ENCODE results near the gene SCN1B. TPM values are rescaled to one million over a fixed set of nuclear protein-coding genes. Genes with fewer than 3 reads are reported as not detected.

The SCN1B gene
- total RNA-seq, 4 donors from 2014 or later = 12.8 to 26.7 (median 13.4) TPM

DNA sequence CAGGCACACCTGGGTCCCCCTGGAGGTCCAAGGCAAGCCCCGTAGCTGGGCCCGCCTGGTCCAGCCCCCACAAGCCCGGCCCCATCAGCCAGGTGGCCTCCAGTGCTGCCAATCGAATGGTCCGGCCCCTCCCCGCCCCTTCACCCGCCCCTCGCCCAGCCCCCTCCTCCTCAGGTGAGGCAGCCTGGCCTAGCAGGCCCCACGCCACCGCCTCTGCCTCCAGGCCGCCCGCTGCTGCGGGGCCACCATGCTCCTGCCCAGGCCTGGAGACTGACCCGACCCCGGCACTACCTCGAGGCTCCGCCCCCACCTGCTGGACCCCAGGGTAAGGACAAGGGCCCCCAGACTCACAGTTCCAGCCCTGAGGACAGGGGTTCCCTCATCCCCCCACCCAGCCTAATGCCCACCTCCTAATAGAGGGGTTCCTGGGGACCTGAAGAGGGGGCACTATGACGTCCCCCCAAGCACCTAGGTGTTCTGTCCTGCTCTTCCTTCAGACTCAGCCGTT, 11.3 kb downstream of the SCN1B start, which contains the start of gene HPN:
Gene HPN, plus strand, starts transcription at position 174 of the 508 bp plus-strand sequence. CDS start 786 bp downstream, outside the sequence.
- H3K4me1 ChIP-seq = peaks cover 3 to 63% (median 33%) of the 10 kb centered on the region in 4 donors
- DNase-seq (ENCODE audit: low spot score in 2 of 2) = no peak

DNA sequence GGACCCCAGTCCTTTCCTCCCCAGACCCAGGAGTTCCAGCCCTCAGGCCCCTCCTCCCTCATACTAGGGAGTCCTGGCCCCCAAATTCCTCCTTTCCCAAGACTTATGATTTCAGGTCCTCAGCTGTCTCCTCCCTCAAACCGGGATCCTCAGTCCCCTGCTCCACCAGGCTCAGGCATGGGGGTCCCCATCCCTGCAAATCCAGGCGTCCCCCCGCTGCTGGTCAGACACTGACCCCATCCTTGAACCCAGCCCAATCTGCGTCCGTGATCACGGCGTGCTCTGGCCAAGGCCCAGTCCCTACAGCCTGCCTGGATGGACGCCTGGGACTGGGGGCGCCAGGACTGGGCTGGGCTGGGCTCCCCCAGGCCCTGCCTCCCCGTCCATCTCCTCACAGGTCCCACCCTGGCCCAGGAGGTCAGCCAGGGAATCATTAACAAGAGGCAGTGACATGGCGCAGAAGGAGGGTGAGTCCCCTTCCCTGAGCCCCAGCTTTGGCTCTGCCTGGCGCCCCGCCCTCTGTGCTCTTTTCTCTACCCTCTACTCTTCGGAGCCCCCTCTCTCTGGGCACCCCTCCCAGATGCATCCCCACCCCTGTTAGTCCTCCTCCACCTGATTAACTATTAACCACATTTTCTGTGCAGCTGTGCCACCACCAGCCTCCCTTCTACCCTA, 11.9 kb downstream of the SCN1B start:
- Histone ChIP-seq H3K4me3 (no peak overlapping the region), H3K36me3 (peaks cover 0 to 3% (median 0%) of the 10 kb centered on the region in 3 donors), H3K4me1 (peaks cover 3 to 63% (median 33%) of the 10 kb centered on the region in 4 donors), H3K9me3 (no peaks in the 10 kb centered on the region), H3K27me3 (no peaks in the 10 kb centered on the region), H3K27ac (peak overlapping the region in 3 of 4 donors; percentile 67 to 83 (median 67))
- WGBS, 2 donors = 62 to 76% methylated on average over 14 of the region's 14 CpGs
- DNase-seq (ENCODE audit: low spot score in 2 of 2) = no peak
- TF ChIP-seq POLR2A (IDR thresholded peaks at IDR 0.05) (no peak), EP300 (IDR thresholded peaks at IDR 0.05) (no peak)
- TF ChIP-seq, protein P1, sequence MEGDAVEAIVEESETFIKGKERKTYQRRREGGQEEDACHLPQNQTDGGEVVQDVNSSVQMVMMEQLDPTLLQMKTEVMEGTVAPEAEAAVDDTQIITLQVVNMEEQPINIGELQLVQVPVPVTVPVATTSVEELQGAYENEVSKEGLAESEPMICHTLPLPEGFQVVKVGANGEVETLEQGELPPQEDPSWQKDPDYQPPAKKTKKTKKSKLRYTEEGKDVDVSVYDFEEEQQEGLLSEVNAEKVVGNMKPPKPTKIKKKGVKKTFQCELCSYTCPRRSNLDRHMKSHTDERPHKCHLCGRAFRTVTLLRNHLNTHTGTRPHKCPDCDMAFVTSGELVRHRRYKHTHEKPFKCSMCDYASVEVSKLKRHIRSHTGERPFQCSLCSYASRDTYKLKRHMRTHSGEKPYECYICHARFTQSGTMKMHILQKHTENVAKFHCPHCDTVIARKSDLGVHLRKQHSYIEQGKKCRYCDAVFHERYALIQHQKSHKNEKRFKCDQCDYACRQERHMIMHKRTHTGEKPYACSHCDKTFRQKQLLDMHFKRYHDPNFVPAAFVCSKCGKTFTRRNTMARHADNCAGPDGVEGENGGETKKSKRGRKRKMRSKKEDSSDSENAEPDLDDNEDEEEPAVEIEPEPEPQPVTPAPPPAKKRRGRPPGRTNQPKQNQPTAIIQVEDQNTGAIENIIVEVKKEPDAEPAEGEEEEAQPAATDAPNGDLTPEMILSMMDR (IDR thresholded peaks at IDR 0.05) = no peak

More for the DNA sequence above, 11.3 kb downstream of the SCN1B start, which contains the start of gene HPN:
- peaks cover 0 to 9% (median 0%) of the 10 kb centered on the region in 3 donors for H3K36me3 ChIP-seq
- no peaks in the 10 kb centered on the region for H3K9me3 ChIP-seq
- no peaks in the 10 kb centered on the region for H3K27me3 ChIP-seq
- peak within 1 kb of the TSS in 3 of 4 donors; percentile 5 to 28 (median 19) for H3K4me3 ChIP-seq
- peak within 1 kb of the TSS; percentile 67 to 87 (median 75) for H3K27ac ChIP-seq
- no peak for TF ChIP-seq POLR2A (IDR thresholded peaks at IDR 0.05)
- TF ChIP-seq, protein P1 (IDR thresholded peaks at IDR 0.05) = no peak
- TF ChIP-seq EP300 (IDR thresholded peaks at IDR 0.05) = no peak
- WGBS, 2 donors = 69 to 72% methylated on average over 7 to 19 of the region's 19 CpGs

DNA sequence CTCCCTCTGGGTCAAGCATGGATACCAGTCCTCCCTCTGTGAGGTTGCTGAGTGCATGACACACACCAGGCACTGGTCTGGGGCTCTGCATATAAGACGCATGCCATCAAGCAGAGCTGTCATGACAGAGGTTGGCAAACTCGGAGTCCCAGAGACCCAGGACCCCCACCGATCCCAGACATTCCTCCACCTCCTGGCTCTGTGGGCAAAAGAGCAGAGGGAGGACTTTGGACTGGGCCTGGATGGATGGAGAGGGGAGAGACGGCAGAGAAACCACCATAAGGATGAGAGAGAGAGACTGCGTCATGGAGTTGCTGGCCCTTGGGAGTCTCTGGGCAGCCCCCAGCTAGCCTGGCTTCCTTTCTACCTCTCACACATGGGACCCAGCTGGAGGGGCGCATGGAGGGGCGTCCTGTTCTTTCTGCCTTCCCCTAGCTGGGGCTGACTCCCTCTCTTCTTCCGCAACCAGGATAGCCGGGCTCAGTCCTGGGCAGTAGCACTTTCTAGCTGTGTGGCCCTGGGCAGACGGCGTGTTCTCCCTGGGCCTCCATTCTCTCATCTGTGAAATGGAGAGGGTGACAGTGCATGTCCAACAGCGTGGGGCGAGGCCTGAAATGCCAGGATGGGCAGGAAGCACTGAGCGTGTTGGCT, 12.8 kb downstream of the SCN1B start:
- Histone ChIP-seq H3K9me3 (no peaks in the 10 kb centered on the region), H3K27ac (peak overlapping the region in 1 of 4 donors; percentile 83), H3K4me3 (no peak overlapping the region), H3K27me3 (no peaks in the 10 kb centered on the region), H3K4me1 (peaks cover 3 to 54% (median 31%) of the 10 kb centered on the region in 4 donors), H3K36me3 (no peaks in the 10 kb centered on the region)
- TF ChIP-seq POLR2A (IDR thresholded peaks at IDR 0.05) = no peak
- no peak for TF ChIP-seq EP300 (IDR thresholded peaks at IDR 0.05)
- TF ChIP-seq, protein P1 (IDR thresholded peaks at IDR 0.05) = no peak
- no peak for DNase-seq (ENCODE audit: low spot score in 2 of 2)
- 79 to 88% methylated on average over 11 to 14 of the region's 14 CpGs for WGBS, 2 donors

DNA sequence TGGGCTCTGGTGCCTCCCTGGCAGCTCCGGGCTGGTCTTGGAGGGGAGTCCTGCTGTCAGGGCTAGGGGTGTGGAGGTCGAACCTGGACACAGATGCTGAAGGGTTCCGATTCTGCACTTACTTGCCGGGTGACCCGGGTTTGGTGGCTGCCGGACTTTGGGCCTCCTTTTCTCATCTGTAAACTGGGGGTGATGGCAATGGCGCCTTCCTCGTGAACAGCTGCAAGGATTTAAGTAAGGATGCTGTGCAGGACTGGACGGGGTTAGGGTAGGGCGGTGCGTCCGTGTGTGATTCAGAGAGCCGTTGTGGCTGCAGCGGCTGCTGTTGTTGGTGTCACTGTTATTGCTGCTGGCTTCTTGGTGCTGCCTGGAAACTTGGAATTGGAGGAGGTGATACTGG, 13.6 kb downstream of the SCN1B start:
- no peak overlapping the region for H3K4me3 ChIP-seq
- H3K9me3 ChIP-seq = no peaks in the 10 kb centered on the region
- H3K36me3 ChIP-seq = no peaks in the 10 kb centered on the region
- TF ChIP-seq POLR2A (IDR thresholded peaks at IDR 0.05) (no peak), EP300 (IDR thresholded peaks at IDR 0.05) (no peak)
- TF ChIP-seq, protein P1 (IDR thresholded peaks at IDR 0.05) = no peak
- DNase-seq (ENCODE audit: low spot score in 2 of 2) = no peak
- WGBS, 2 donors = 77 to 78% methylated on average over 14 of the region's 14 CpGs
- no peaks in the 10 kb centered on the region for H3K27me3 ChIP-seq
- H3K27ac ChIP-seq = no peak overlapping the region
- H3K4me1 ChIP-seq = peaks cover 3 to 51% (median 30%) of the 10 kb centered on the region in 4 donors

Measured in tibial nerve (tissue), 4 donors.